SK-N-SH (cell line): ENCODE results near the gene TPSG1. TPM values are rescaled to one million over a fixed set of nuclear protein-coding genes. Genes with fewer than 3 reads are reported as not detected.

Experiments
- CTCF ChIA-PET: fragments of 300-600, 350-600 bp; formaldehyde crosslinking; extraction: SDS; loops from one replicate; lab custom pipeline; 2021; lab: Yijun Ruan, JAX
- POLR2A ChIA-PET: fragments of 350-600 bp; sonication (Branson Sonifier 250); formaldehyde crosslinking; extraction: SDS; loops from one replicate; lab custom pipeline; 2020; ENCODE audit warnings: antibody characterized with exemption, inconsistent platforms; lab: Yijun Ruan, JAX
- DNase-seq: peaks from one replicate; pipeline ENCODE4 v3.0.0; 2012
- H2AFZ ChIP-seq: fragments of 200-600 bp; sonication (generic); 2 replicates; pipeline ENCODE4 v1.8.1; 2016; ENCODE audit warnings: antibody characterized with exemption, mild to moderate bottlenecking, low read depth
- H3F3A ChIP-seq: fragments of 200-600 bp; sonication (generic); replicated peaks from 2 replicates; pipeline ENCODE3; 2016; ENCODE audit warnings: antibody characterized with exemption, mild to moderate bottlenecking; ENCODE audit not compliant: insufficient read depth
- H3K27ac ChIP-seq, 2 experiments: fragments of 200-500 bp in 1 of 2; fragments of 200-600 bp in 1 of 2; sonication (Bioruptor generic) in 1 of 2; sonication (generic), shearing (Covaris generic) in 1 of 2; 2 replicates each; pipeline versions ENCODE4 v1.5.1 to v1.6.1; 2014 to 2016; ENCODE audit warnings: low read depth in 2 of 2, inconsistent platforms in 1 of 2, low read length in 1 of 2, mild to moderate bottlenecking in 1 of 2, mixed read lengths in 1 of 2
- H3K27me3 ChIP-seq: fragments of 200-600 bp; sonication (generic), shearing (Covaris generic); 2 replicates; pipeline ENCODE4 v1.6.1; 2016; ENCODE audit warnings: mixed run types; ENCODE audit not compliant: insufficient read depth
- H3K36me3 ChIP-seq, 2 experiments: fragments of 200-500 bp in 1 of 2; fragments of 200-600 bp in 1 of 2; sonication (Bioruptor generic) in 1 of 2; sonication (generic) in 1 of 2; replicated peaks in 1 of 2; 2 replicates each; pipeline versions ENCODE3 to v1.5.1; 2014 to 2016; ENCODE audit warnings: low read length in 1 of 2, mild to moderate bottlenecking in 1 of 2; ENCODE audit not compliant: insufficient read depth in 2 of 2, control insufficient read depth in 1 of 2
- H3K4me1 ChIP-seq, 2 experiments: fragments of 200-500 bp in 1 of 2; fragments of 200-600 bp in 1 of 2; sonication (Bioruptor generic) in 1 of 2; sonication (generic), shearing (Covaris generic) in 1 of 2; 2 replicates each; pipeline versions ENCODE4 v1.5.1 to v1.6.1; 2014 to 2016; ENCODE audit warnings: low read depth in 1 of 2, low read length in 1 of 2, mixed run types in 1 of 2; ENCODE audit not compliant: insufficient read depth in 2 of 2, control insufficient read depth in 1 of 2
- H3K4me2 ChIP-seq: fragments of 200-600 bp; sonication (generic), shearing (Covaris generic); 2 replicates; pipeline ENCODE4 v1.6.1; 2017; ENCODE audit warnings: mixed run types
- H3K4me3 ChIP-seq, 2 experiments: fragments of 200-500 bp in 1 of 2; fragments of 200-600 bp in 1 of 2; sonication (Bioruptor generic) in 1 of 2; sonication (generic), shearing (Covaris generic) in 1 of 2; 2 replicates each; pipeline versions ENCODE4 v1.5.1 to v1.8.1; 2014 to 2016; ENCODE audit warnings: low read depth in 2 of 2, inconsistent platforms in 1 of 2, low read length in 1 of 2, mild to moderate bottlenecking in 1 of 2, mixed read lengths in 1 of 2, moderate library complexity in 1 of 2
- H3K79me2 ChIP-seq: fragments of 200-600 bp; sonication (generic); 2 replicates; pipeline ENCODE4 v1.8.1; 2017; ENCODE audit warnings: mild to moderate bottlenecking; ENCODE audit not compliant: insufficient read depth
- H3K9ac ChIP-seq: fragments of 200-600 bp; sonication (generic); 2 replicates; pipeline ENCODE4 v1.6.1; 2017; ENCODE audit warnings: mixed run types
- H3K9me2 ChIP-seq: fragments of 200-600 bp; sonication (generic); 2 replicates; pipeline ENCODE4 v1.6.1; 2017; ENCODE audit warnings: mixed run types
- H3K9me3 ChIP-seq: fragments of 200-600 bp; sonication (generic); 2 replicates; pipeline ENCODE4 v1.6.1; 2017; ENCODE audit warnings: mixed run types, mild to moderate bottlenecking, moderate library complexity
- H4K20me1 ChIP-seq: fragments of 200-600 bp; sonication (generic); 2 replicates; pipeline ENCODE4 v1.6.1; 2017; ENCODE audit warnings: mild to moderate bottlenecking, mixed run types; ENCODE audit not compliant: insufficient read depth
- CHD2 ChIP-seq: fragments of 150-350 bp; IDR thresholded peaks from 2 replicates; pipeline ENCODE4 v1.6.1; 2018; ENCODE audit warnings: low read length; ENCODE audit not compliant: partially characterized antibody
- CTCF ChIP-seq: fragments of 200-600 bp; sonication (generic); IDR thresholded peaks from 2 replicates; pipeline ENCODE4 v1.6.1; 2017; ENCODE audit warnings: antibody characterized with exemption, mild to moderate bottlenecking, moderate library complexity
- ELF1 ChIP-seq: IDR thresholded peaks from 2 replicates; pipeline ENCODE4 v1.4.0; 2012
- EZH2phosphoT487 ChIP-seq: fragments of 200-600 bp; sonication (generic); IDR thresholded peaks from 2 replicates; pipeline ENCODE4 v1.6.1; 2017; ENCODE audit warnings: low read depth, mixed run types, mild to moderate bottlenecking, antibody characterized with exemption, moderate library complexity, borderline replicate concordance
- FOXJ3 ChIP-seq: sonication (generic); formaldehyde crosslinking; IDR thresholded peaks from 2 replicates; pipeline ENCODE4 v1.5.1; 2020; ENCODE audit warnings: mild to moderate bottlenecking, missing genetic modification reagents
- GABPA ChIP-seq: IDR thresholded peaks from 2 replicates; pipeline ENCODE4 v1.4.0; 2012; ENCODE audit warnings: low read depth, mild to moderate bottlenecking
- IRF3 ChIP-seq: fragments of 150-350 bp; IDR thresholded peaks from 2 replicates; pipeline ENCODE4 v1.6.1; 2016; ENCODE audit warnings: mild to moderate bottlenecking, low read depth, low read length
- MEF2A ChIP-seq: IDR thresholded peaks from 2 replicates; pipeline ENCODE4 v1.4.0; 2012; ENCODE audit warnings: low read depth, borderline replicate concordance
- MXI1 ChIP-seq: IDR thresholded peaks from 2 replicates; pipeline ENCODE4 v1.6.1; 2012; ENCODE audit warnings: mild to moderate bottlenecking, low read depth, low read length, improper control_type of control experiment
- NFIC ChIP-seq: IDR thresholded peaks from 2 replicates; pipeline ENCODE4 v1.4.0; 2012; ENCODE audit warnings: borderline replicate concordance
- RAD21 ChIP-seq: IDR thresholded peaks from 2 replicates; pipeline ENCODE4 v1.6.1; 2012; ENCODE audit warnings: mild to moderate bottlenecking, low read length
- RCOR1 ChIP-seq: fragments of 150-350 bp; IDR thresholded peaks from 2 replicates; pipeline ENCODE4 v1.6.1; 2017; ENCODE audit warnings: antibody characterized with exemption, low read length
- SMC3 ChIP-seq: IDR thresholded peaks from 2 replicates; pipeline ENCODE4 v1.6.1; 2012; ENCODE audit warnings: low read depth, low read length, improper control_type of control experiment
- TAF1 ChIP-seq: IDR thresholded peaks from 2 replicates; pipeline ENCODE4 v1.6.1; 2012; ENCODE audit warnings: low read depth, mild to moderate bottlenecking, low read length, moderate library complexity, borderline replicate concordance
- TCF12 ChIP-seq: IDR thresholded peaks from 2 replicates; pipeline ENCODE4 v1.4.0; 2012
- USF1 ChIP-seq: IDR thresholded peaks from 2 replicates; pipeline ENCODE4 v1.4.0; 2012; ENCODE audit warnings: low read depth, borderline replicate concordance
- USF2 ChIP-seq: fragments of 150-350 bp; IDR thresholded peaks from 2 replicates; pipeline ENCODE4 v1.6.1; 2017; ENCODE audit warnings: antibody characterized with exemption, low read length, low read depth, borderline replicate concordance
- WGBS: methylation state at CpG from one replicate; pipeline ENCODE4 v1.1.6; 2017; ENCODE audit warnings: low lambda C conversion rate; 5-methylcytosine and 5-hydroxymethylcytosine counted together
- polyA plus RNA-seq, 3 experiments: library from polyadenylated mRNA; depleted of rRNA; stranded (reverse); fragments of >200 nt; gene quantifications; 2 replicates each; pipeline ENCODE4 v1.2.3, GENCODE V29; 2012

Gene TPSG1
- polyA plus RNA-seq, 1 of the 3 experiments (the other 2 are of a cell fraction): not detected

GRCh38 chr16:1201444-1201843, 23.6 kb downstream of the TPSG1 start:
- Histone ChIP-seq H3K4me3 (no peak overlapping the region), H3K27me3 (peaks cover 64% of the 10 kb centered on the region), H3K9me2 (no peaks in the 10 kb centered on the region), H3K4me1 (no peaks in the 10 kb centered on the region), H4K20me1 (no peaks in the 10 kb centered on the region), H3K9ac (no peak overlapping the region), H3K36me3 (no peaks in the 10 kb centered on the region), H3K79me2 (no peaks in the 10 kb centered on the region), H3K4me2 (no peak overlapping the region), H3K9me3 (no peaks in the 10 kb centered on the region), H2AFZ (no peak overlapping the region), H3F3A (no peaks in the 10 kb centered on the region), H3K27ac (no peak overlapping the region)
- DNase-seq: no peak
- ChIA-PET CTCF (no interaction called here), POLR2A (no interaction called here)
- no peak for TF ChIP-seq RAD21
- TF ChIP-seq ELF1: no peak
- TF ChIP-seq MEF2A: no peak
- TF ChIP-seq CTCF: no peak
- no peak for TF ChIP-seq USF2
- no peak for TF ChIP-seq TAF1
- no peak for TF ChIP-seq EZH2phosphoT487
- no peak for TF ChIP-seq NFIC
- no peak for TF ChIP-seq FOXJ3
- no peak for TF ChIP-seq GABPA
- no peak for TF ChIP-seq IRF3
- no peak for TF ChIP-seq MXI1
- TF ChIP-seq CHD2: no peak
- WGBS: 73% methylated on average over 10 of the region's 25 CpGs

- Histone ChIP-seq H3K4me1 (no peaks in the 10 kb centered on the region), H3K27me3 (peaks cover 63% of the 10 kb centered on the region), H2AFZ (no peak overlapping the region), H3K9me3 (no peaks in the 10 kb centered on the region), H3K9ac (no peak overlapping the region), H3K36me3 (no peaks in the 10 kb centered on the region), H4K20me1 (no peaks in the 10 kb centered on the region), H3F3A (no peaks in the 10 kb centered on the region), H3K79me2 (no peaks in the 10 kb centered on the region), H3K27ac (no peak overlapping the region), H3K9me2 (no peaks in the 10 kb centered on the region), H3K4me2 (no peak overlapping the region), H3K4me3 (no peak overlapping the region)
- POLR2A ChIA-PET: no interaction called here
- 72% methylated on average over 32 of the region's 38 CpGs for WGBS
- CTCF ChIA-PET: no interaction called here
- DNase-seq: no peak
- TF ChIP-seq NFIC (no peak), RCOR1 (no peak), TAF1 (no peak), FOXJ3 (no peak), USF2 (no peak), USF1 (no peak), TCF12 (no peak), SMC3 (no peak)
These were observed 24.9 kb downstream of the TPSG1 start for GRCh38 chr16:1200014-1200627.
